ENCODE results near the gene ULK4.

- TF ChIP-seq CTCF (IDR thresholded peaks at IDR 0.05) (no peak), EP300 (IDR thresholded peaks at IDR 0.05) (no peak), POLR2A (IDR thresholded peaks at IDR 0.05) (no peak)
Measured at GRCh38 chr3:41204369-41204768, 757.5 kb downstream of the ULK4 start.
